Astrocyte (in vitro differentiated cells and primary cell): Measurements from ENCODE around the gene TCF19.

ENCODE experiments used
- EZH2 ChIP-seq: IDR thresholded peaks from 2 replicates; pipeline ENCODE4 v1.6.1; 2012; ENCODE audit warnings: mild to moderate bottlenecking, low read length, inconsistent platforms; ENCODE audit not compliant: insufficient read depth
- TF ChIP-seq, protein P1 (sequence below): IDR thresholded peaks from 2 replicates; pipeline ENCODE4 v1.5.1; 2011; ENCODE audit warnings: low read depth, mild to moderate bottlenecking, inconsistent platforms, low read length, moderate library complexity; ENCODE audit not compliant: insufficient read depth

DNA sequence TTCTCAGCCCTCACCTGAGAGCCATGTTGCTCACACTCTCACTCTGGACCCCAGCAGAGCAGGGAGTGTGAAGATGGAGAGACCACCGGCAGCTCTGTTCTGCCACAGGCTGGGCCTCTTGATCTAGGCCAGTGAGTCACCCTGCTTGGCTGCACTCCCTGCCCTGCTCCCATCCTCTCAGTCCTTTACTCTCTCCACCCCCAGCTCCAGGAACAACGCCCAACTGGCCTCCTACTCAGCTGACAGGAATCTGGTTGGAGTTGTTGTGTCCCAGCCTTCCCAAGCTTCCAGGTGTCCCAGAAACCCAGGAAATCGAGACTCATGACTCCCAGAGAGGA lies 43.9 kb upstream of the TCF19 start, which contains the start of gene PSORS1C1:
- TF ChIP-seq, protein P1, sequence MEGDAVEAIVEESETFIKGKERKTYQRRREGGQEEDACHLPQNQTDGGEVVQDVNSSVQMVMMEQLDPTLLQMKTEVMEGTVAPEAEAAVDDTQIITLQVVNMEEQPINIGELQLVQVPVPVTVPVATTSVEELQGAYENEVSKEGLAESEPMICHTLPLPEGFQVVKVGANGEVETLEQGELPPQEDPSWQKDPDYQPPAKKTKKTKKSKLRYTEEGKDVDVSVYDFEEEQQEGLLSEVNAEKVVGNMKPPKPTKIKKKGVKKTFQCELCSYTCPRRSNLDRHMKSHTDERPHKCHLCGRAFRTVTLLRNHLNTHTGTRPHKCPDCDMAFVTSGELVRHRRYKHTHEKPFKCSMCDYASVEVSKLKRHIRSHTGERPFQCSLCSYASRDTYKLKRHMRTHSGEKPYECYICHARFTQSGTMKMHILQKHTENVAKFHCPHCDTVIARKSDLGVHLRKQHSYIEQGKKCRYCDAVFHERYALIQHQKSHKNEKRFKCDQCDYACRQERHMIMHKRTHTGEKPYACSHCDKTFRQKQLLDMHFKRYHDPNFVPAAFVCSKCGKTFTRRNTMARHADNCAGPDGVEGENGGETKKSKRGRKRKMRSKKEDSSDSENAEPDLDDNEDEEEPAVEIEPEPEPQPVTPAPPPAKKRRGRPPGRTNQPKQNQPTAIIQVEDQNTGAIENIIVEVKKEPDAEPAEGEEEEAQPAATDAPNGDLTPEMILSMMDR: no peak
- no peak for TF ChIP-seq EZH2
